Transverse colon (tissue), 4 donors: ENCODE measurements around the gene ZNF740. TPM values are rescaled to one million over a fixed set of nuclear protein-coding genes. Genes with fewer than 3 reads are reported as not detected.

Source experiments
- DNase-seq: peaks from one replicate; pipeline ENCODE4 v3.0.0-alpha.2; 2019
- H3K27ac ChIP-seq, 4 donors: fragments of 200-600 bp; sonication (generic); 2 replicates each; pipeline ENCODE4 v1.5.1; 2016 to 2018; ENCODE audit warnings: inconsistent platforms in 4 of 4
- H3K27me3 ChIP-seq: fragments of 200-600 bp; sonication (generic); 2 replicates; pipeline ENCODE4 v1.5.1; 2017; ENCODE audit warnings: inconsistent platforms
- H3K36me3 ChIP-seq, 4 donors: fragments of 200-600 bp; sonication (generic); 2 replicates each; pipeline ENCODE4 v1.5.1; 2017 to 2019; ENCODE audit warnings: inconsistent platforms in 4 of 4
- H3K4me1 ChIP-seq, 4 donors: fragments of 200-600 bp; sonication (generic); 2 replicates each; pipeline ENCODE4 v1.5.1; 2017 to 2020; ENCODE audit warnings: inconsistent platforms in 4 of 4
- H3K4me3 ChIP-seq, 4 donors: fragments of 200-600 bp; sonication (generic); 1 replicate in 1 of 4; 2 replicates in 3 of 4; pipeline versions ENCODE4 v1.5.1 to v1.6.1; 2017 to 2019; ENCODE audit warnings: inconsistent platforms in 4 of 4
- H3K9me3 ChIP-seq, 2 donors: fragments of 200-600 bp; sonication (generic); 2 replicates each; pipeline ENCODE4 v1.5.1; 2017 to 2019; ENCODE audit warnings: inconsistent platforms in 2 of 2
- EP300 ChIP-seq: sonication (generic); formaldehyde crosslinking; IDR thresholded peaks from one replicate; pipeline ENCODE4 v1.6.1; 2017; ENCODE audit warnings: antibody characterized with exemption, low read depth
- POLR2A ChIP-seq: fragments of 450-650 bp; IDR thresholded peaks from one replicate; pipeline ENCODE4 v1.6.1; 2016; ENCODE audit warnings: antibody characterized with exemption, mild to moderate bottlenecking, moderate library complexity
- POLR2AphosphoS5 ChIP-seq, 3 donors: sonication (generic); formaldehyde crosslinking; IDR thresholded peaks; one replicate each; pipeline ENCODE4 v1.6.1; 2016; ENCODE audit warnings: antibody characterized with exemption in 3 of 3
- WGBS, 2 donors: methylation state at CpG; one replicate each; pipeline ENCODE4 v1.1.5; 2018; ENCODE audit warnings: low coverage in 1 of 2; 5-methylcytosine and 5-hydroxymethylcytosine counted together
- in situ Hi-C, 4 donors: fragments of 200-750 bp; cut with MboI; loops; one replicate each; pipeline versions ENCODE4 v1.15.0 to v1.15.1; 2017; ENCODE audit warnings: low sequenced_read_pairs in 3 of 4, low pct_ligation_motif_present in 1 of 4, low pct_unique_long_range_greater_than_20kb in 1 of 4
- intact Hi-C: fragments of 100-400 bp; cut with DNase I; formaldehyde crosslinking; loops from one replicate; pipeline ENCODE4 v1.15.1; 2023; ENCODE audit warnings: low total_unique reads
- total RNA-seq, 4 donors: library from RNA; depleted of rRNA; stranded (reverse); fragments of >200 nt; gene quantifications; one replicate each; pipeline ENCODE4 v1.1.0, GENCODE V29; 2016
- TF ChIP-seq, protein P1 (sequence below), 5 experiments: fragments of 200-600 bp in 3 of 5; fragments of 450-650 bp in 2 of 5; sonication (generic) in 3 of 5; IDR thresholded peaks; 1 replicate in 2 of 5; 2 replicates in 3 of 5; pipeline ENCODE4 v1.5.1; 2016 to 2017; ENCODE audit warnings: antibody characterized with exemption in 5 of 5, inconsistent platforms in 3 of 5, mild to moderate bottlenecking in 2 of 5, moderate library complexity in 1 of 5

The ZNF740 gene
- total RNA-seq, 4 donors from 2014 or later, result 9.7 to 21.9 (median 16.3) TPM

DNA sequence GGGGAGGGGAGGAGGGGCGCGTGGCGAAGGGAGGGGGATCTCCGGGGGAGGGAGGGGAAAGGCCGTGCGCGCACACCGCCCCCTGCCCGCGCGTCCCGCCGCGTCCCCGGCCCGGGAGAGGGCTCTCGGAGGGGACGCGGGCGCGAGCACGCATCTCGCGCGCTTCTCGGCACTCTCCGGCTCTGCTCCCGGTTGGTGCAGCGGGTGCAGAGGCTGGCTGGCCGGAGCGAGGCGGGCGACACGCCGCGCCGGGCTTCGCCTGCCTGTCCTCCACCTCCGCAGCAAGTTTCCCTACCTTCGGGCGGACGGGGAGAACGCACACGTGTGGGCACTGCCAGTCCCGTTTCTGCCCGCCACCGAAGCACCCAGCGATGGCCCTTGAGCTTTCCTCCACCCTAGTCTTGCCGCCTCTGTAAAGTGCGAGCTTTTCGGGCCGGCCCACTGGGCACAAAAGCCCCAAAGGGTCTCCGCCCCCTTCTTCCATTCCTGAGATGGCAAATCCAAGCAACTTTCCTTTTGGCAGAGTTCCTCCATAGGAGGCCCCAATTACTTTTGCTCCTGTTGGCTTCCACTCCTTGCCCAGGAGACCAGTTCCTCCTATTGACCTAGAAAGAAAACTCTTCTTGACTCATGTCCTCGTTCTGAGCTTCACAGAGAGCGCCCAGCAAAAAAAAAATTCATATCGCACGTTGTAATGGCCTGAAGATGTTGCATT lies 566 bp downstream of the ZNF740 start:
- Histone ChIP-seq H3K27ac (peak overlapping the region; percentile 92 to 99 (median 96)), H3K4me1 (peaks cover 30 to 35% (median 34%) of the 10 kb centered on the region in 4 donors), H3K36me3 (peaks cover 0 to 22% (median 8%) of the 10 kb centered on the region in 4 donors), H3K9me3 (no peaks in the 10 kb centered on the region), H3K4me3 (peak overlapping the region; percentile 72 to 90 (median 82)), H3K27me3 (no peaks in the 10 kb centered on the region)
- in situ Hi-C loops (loop anchor here in 2 of 4 donors (10.0 to 25.0 kb wide), 2 partner anchors 116 to 119 kb away; partner anchors contain the start of gene TNS2 (in 1 of the 2)), intact Hi-C loops (no loop called here)
- 3 to 5% methylated on average over 7 to 21 of the region's 57 CpGs for WGBS, 2 donors
- TF ChIP-seq EP300, result no peak
- no peak for TF ChIP-seq POLR2A
- TF ChIP-seq POLR2AphosphoS5 (IDR thresholded peaks at IDR 0.05), result no peak
- peak; percentile 75 for DNase-seq

GRCh38 chr12:53181935-53182334 lies 1.4 kb downstream of the ZNF740 start:
- Histone ChIP-seq H3K9me3 (no peaks in the 10 kb centered on the region), H3K4me3 (peak overlapping the region in 2 of 4 donors; percentile 83 to 90), H3K27me3 (no peaks in the 10 kb centered on the region), H3K4me1 (peaks cover 30 to 35% (median 34%) of the 10 kb centered on the region in 4 donors), H3K27ac (peak overlapping the region; percentile 92 to 99 (median 96)), H3K36me3 (peaks cover 0 to 31% (median 14%) of the 10 kb centered on the region in 4 donors)
- TF ChIP-seq EP300 (no peak), POLR2A (no peak), POLR2AphosphoS5 (IDR thresholded peaks at IDR 0.05) (no peak)
- TF ChIP-seq, protein P1, sequence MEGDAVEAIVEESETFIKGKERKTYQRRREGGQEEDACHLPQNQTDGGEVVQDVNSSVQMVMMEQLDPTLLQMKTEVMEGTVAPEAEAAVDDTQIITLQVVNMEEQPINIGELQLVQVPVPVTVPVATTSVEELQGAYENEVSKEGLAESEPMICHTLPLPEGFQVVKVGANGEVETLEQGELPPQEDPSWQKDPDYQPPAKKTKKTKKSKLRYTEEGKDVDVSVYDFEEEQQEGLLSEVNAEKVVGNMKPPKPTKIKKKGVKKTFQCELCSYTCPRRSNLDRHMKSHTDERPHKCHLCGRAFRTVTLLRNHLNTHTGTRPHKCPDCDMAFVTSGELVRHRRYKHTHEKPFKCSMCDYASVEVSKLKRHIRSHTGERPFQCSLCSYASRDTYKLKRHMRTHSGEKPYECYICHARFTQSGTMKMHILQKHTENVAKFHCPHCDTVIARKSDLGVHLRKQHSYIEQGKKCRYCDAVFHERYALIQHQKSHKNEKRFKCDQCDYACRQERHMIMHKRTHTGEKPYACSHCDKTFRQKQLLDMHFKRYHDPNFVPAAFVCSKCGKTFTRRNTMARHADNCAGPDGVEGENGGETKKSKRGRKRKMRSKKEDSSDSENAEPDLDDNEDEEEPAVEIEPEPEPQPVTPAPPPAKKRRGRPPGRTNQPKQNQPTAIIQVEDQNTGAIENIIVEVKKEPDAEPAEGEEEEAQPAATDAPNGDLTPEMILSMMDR (IDR thresholded peaks at IDR 0.05), result no peak
- no peak for DNase-seq
- in situ Hi-C loops, result loop anchor here in 2 of 4 donors (10.0 to 25.0 kb wide), 2 partner anchors 117 to 120 kb away; partner anchors contain the start of gene TNS2 (in 1 of the 2)
- WGBS, 2 donors, result 53 to 70% methylated on average over 2 of the region's 2 CpGs
- intact Hi-C loops, result no loop called here

DNA sequence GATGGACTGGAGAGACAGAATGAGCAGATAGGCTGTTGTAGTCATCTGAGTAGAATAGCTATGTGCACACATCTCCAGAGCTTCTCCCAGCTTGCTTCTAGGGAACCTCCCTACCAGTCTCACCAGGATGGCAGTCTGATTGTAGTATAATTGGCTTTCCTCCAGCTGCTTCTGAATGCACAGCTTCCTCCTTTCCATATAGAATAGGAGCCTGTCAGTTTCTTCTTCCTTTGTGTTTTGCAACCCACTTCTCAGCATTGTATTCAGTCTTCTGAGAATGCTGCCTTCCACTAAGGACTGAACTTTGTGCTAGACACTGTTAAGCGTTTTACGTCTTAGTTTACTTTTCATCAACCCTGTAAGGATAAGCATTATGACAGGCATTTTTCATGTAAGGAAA lies 2.4 kb downstream of the ZNF740 start:
- DNase-seq, result no peak
- WGBS, 2 donors, result 33 to 44% methylated on average over 2 of the region's 2 CpGs
- in situ Hi-C loops (loop anchor here in 2 of 4 donors (10.0 to 25.0 kb wide), 2 partner anchors 118 to 121 kb away; partner anchors contain the start of gene TNS2 (in 1 of the 2)), intact Hi-C loops (no loop called here)
- H3K4me3 ChIP-seq, result peak overlapping the region in 1 of 4 donors; percentile 90
- peaks cover 30 to 35% (median 34%) of the 10 kb centered on the region in 4 donors for H3K4me1 ChIP-seq
- peaks cover 0 to 41% (median 20%) of the 10 kb centered on the region in 4 donors for H3K36me3 ChIP-seq
- TF ChIP-seq POLR2AphosphoS5 (IDR thresholded peaks at IDR 0.05) (no peak), POLR2A (no peak), EP300 (no peak)
- TF ChIP-seq, protein P1 (IDR thresholded peaks at IDR 0.05), result no peak
- peak overlapping the region; percentile 23 to 95 (median 62) for H3K27ac ChIP-seq
- no peaks in the 10 kb centered on the region for H3K9me3 ChIP-seq
- H3K27me3 ChIP-seq, result no peaks in the 10 kb centered on the region

GRCh38 chr12:53184828-53185227 lies 4.3 kb downstream of the ZNF740 start:
- Histone ChIP-seq H3K27ac (no peak overlapping the region), H3K27me3 (no peaks in the 10 kb centered on the region), H3K4me3 (no peak overlapping the region), H3K4me1 (peaks cover 27 to 31% (median 28%) of the 10 kb centered on the region in 4 donors), H3K9me3 (no peaks in the 10 kb centered on the region), H3K36me3 (peaks cover 0 to 45% (median 23%) of the 10 kb centered on the region in 4 donors)
- WGBS, 2 donors, result 98% methylated on average over 6 of the region's 6 CpGs; no CpG with 5 or more reads in 1 of the 2 donors
- in situ Hi-C loops, result loop anchor here in 2 of 4 donors (10.0 to 25.0 kb wide), 2 partner anchors 120 to 123 kb away; partner anchors contain the start of gene TNS2 (in 1 of the 2)
- intact Hi-C loops, result no loop called here
- TF ChIP-seq POLR2AphosphoS5 (IDR thresholded peaks at IDR 0.05), result no peak
- TF ChIP-seq EP300, result no peak
- TF ChIP-seq, protein P1 (IDR thresholded peaks at IDR 0.05), result no peak
- TF ChIP-seq POLR2A, result no peak
- no peak for DNase-seq
